ENCODE results near the gene RAMP1.

Gene RAMP1

DNA sequence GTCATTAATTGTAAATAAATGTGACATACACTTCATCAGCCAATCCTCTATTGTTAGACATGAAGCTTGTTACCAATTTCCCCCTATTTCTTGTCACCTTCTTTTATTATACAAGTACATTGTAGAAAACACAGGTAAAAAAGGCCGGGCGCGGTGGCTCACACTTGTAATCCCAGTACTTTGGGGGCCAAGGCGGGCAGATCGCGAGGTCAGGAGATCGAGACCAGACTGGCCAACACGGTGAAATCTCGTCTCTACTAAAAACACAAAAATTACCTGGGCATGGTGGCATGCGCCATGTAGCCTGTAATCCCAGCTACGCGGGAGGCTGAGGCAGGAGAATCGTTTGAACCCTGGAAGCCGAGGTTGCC lies 64.7 kb downstream of the RAMP1 start:
- H3K4me3 ChIP-seq (ENCODE audit: low read depth in 1 of 5, low read length in 5 of 5) = no peak overlapping the region
- H3K4me1 ChIP-seq (ENCODE audit: control insufficient read depth in 5 of 5, insufficient read depth in 5 of 5, low read length in 5 of 5) = peaks cover 0 to 16% (median 12%) of the 10 kb centered on the region in 5 donors
- no peak overlapping the region for H3K27ac ChIP-seq (ENCODE audit: low read depth, low read length)

DNA sequence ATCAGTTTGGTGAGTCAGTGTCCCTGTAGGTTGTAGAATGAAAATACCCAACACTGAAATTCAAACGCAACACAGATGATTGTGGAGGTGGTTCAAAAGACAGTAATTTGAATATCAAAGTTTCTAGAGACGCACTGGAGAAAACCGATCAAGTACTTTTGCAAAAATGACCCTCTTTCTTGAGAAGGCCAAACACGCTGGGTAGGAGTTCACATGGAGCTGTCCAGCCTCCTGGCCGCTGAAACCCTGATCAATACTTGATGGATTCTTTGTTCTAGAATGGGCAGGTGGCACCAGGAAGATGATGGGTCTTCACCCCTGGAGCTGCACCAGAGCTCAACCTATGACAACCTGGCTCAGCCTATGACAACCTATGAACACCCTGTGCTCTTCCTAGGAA lies 67.7 kb downstream of the RAMP1 start:
- H3K9me3 ChIP-seq (ENCODE audit: control insufficient read depth in 5 of 5, low read length in 5 of 5) = peaks cover 0 to 4% (median 0%) of the 10 kb centered on the region in 5 donors
- H3K27me3 ChIP-seq (ENCODE audit: control insufficient read depth in 5 of 5, insufficient read depth in 4 of 5, low read length in 5 of 5) = peaks cover 0 to 6% (median 3%) of the 10 kb centered on the region in 5 donors
- H3K9ac ChIP-seq (ENCODE audit: low read length in 5 of 5) = no peak overlapping the region
- H3K27ac ChIP-seq (ENCODE audit: low read depth, low read length) = no peak overlapping the region
- H3K4me1 ChIP-seq (ENCODE audit: control insufficient read depth in 5 of 5, insufficient read depth in 5 of 5, low read length in 5 of 5) = peaks cover 0 to 26% (median 18%) of the 10 kb centered on the region in 5 donors
- no peaks in the 10 kb centered on the region for H3K36me3 ChIP-seq (ENCODE audit: control insufficient read depth in 5 of 5, insufficient read depth in 5 of 5, low read length in 5 of 5)
- H3K4me3 ChIP-seq (ENCODE audit: low read depth in 1 of 5, low read length in 5 of 5) = no peak overlapping the region

More for the DNA sequence above, 64.7 kb downstream of the RAMP1 start:
- no peaks in the 10 kb centered on the region for H3K9me3 ChIP-seq (ENCODE audit: control insufficient read depth in 5 of 5, low read length in 5 of 5)
- H3K27me3 ChIP-seq (ENCODE audit: control insufficient read depth in 5 of 5, insufficient read depth in 4 of 5, low read length in 5 of 5) = peaks cover 0 to 10% (median 3%) of the 10 kb centered on the region in 5 donors
- no peak overlapping the region for H3K9ac ChIP-seq (ENCODE audit: low read length in 5 of 5)
- H3K36me3 ChIP-seq (ENCODE audit: control insufficient read depth in 5 of 5, insufficient read depth in 5 of 5, low read length in 5 of 5) = no peaks in the 10 kb centered on the region

DNA sequence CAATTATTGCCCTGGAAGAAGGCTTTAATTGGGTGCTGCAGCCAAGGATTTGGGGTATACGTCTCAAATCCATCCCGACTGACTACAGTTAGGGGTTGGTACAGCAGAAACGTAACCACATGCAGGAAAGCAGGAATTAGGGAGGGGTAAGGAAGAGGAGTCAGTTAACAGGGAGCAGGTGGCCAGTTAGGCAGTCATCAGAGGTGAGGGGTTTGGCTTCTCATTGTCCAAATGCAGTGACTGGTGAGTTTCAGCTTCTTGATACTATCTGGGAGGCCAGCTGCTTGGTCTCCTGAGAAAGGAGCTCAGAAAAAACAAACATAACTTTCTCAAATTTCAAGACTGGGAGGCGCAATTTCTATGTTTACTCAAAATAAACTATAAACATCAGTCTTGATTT lies 68.6 kb downstream of the RAMP1 start:
- Histone ChIP-seq H3K4me3 (ENCODE audit: low read depth in 1 of 5, low read length in 5 of 5) (no peak overlapping the region), H3K4me1 (ENCODE audit: control insufficient read depth in 5 of 5, insufficient read depth in 5 of 5, low read length in 5 of 5) (peaks cover 0 to 21% (median 14%) of the 10 kb centered on the region in 5 donors), H3K36me3 (ENCODE audit: control insufficient read depth in 5 of 5, insufficient read depth in 5 of 5, low read length in 5 of 5) (no peaks in the 10 kb centered on the region), H3K9me3 (ENCODE audit: control insufficient read depth in 5 of 5, low read length in 5 of 5) (peaks cover 0 to 4% (median 0%) of the 10 kb centered on the region in 5 donors), H3K27me3 (ENCODE audit: control insufficient read depth in 5 of 5, insufficient read depth in 4 of 5, low read length in 5 of 5) (peaks cover 0 to 3% (median 0%) of the 10 kb centered on the region in 5 donors), H3K27ac (ENCODE audit: low read depth, low read length) (no peak overlapping the region), H3K9ac (ENCODE audit: low read length in 5 of 5) (no peak overlapping the region)

DNA sequence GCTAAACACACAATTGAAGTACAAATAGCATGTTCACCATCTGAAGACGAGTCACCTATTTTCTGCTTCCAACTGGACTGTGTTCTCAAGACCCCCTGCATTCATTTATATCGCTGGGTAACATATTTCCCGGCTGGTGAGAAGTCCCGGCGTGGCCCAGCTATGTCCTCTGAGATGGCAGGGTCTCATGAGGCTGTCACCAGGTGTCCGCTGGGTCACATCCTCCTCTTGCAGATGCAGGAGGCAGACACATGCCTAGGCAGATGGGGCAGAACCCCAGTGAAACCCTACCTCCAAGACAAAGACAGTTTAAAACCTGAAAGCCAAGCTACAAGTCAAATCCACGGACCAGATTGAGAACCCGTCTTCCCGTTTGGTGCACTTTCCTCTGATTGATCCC lies 70.6 kb downstream of the RAMP1 start:
- peaks cover 0 to 4% (median 0%) of the 10 kb centered on the region in 5 donors for H3K9me3 ChIP-seq (ENCODE audit: control insufficient read depth in 5 of 5, low read length in 5 of 5)
- no peak overlapping the region for H3K27ac ChIP-seq (ENCODE audit: low read depth, low read length)
- H3K4me1 ChIP-seq (ENCODE audit: control insufficient read depth in 5 of 5, insufficient read depth in 5 of 5, low read length in 5 of 5) = peaks cover 0 to 15% (median 8%) of the 10 kb centered on the region in 5 donors
- no peak overlapping the region for H3K9ac ChIP-seq (ENCODE audit: low read length in 5 of 5)
- no peaks in the 10 kb centered on the region for H3K36me3 ChIP-seq (ENCODE audit: control insufficient read depth in 5 of 5, insufficient read depth in 5 of 5, low read length in 5 of 5)
- H3K4me3 ChIP-seq (ENCODE audit: low read depth in 1 of 5, low read length in 5 of 5) = no peak overlapping the region
- peaks cover 0 to 3% (median 0%) of the 10 kb centered on the region in 5 donors for H3K27me3 ChIP-seq (ENCODE audit: control insufficient read depth in 5 of 5, insufficient read depth in 4 of 5, low read length in 5 of 5)

DNA sequence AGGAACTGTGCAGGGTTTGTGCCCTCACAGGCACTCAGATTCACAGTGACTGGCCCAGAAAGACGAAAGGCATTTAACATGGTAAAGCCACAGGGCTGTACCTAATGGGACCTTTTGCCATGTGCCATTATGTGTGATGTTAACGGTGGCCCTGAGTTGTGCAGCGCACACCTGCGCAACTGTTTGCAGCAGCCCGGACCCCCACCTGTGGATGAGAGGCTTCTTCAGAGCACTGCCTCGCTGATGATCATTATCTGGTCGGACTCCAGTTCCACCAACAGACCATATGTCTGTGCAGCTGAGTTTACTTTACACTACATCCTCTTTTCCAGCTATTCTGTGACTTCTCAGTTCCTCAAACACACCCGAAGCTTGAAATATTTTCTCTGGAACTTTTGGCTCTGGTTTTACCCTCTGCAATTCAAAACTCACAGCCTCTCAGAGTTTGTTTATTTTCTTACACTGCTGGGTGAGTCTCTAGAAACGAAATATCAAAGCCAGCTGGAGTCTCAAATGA lies 71.8 kb downstream of the RAMP1 start:
- Histone ChIP-seq H3K4me1 (ENCODE audit: control insufficient read depth in 5 of 5, insufficient read depth in 5 of 5, low read length in 5 of 5) (peaks cover 0 to 15% (median 11%) of the 10 kb centered on the region in 5 donors), H3K36me3 (ENCODE audit: control insufficient read depth in 5 of 5, insufficient read depth in 5 of 5, low read length in 5 of 5) (no peaks in the 10 kb centered on the region), H3K4me3 (ENCODE audit: low read depth in 1 of 5, low read length in 5 of 5) (no peak overlapping the region), H3K27ac (ENCODE audit: low read depth, low read length) (no peak overlapping the region), H3K27me3 (ENCODE audit: control insufficient read depth in 5 of 5, insufficient read depth in 4 of 5, low read length in 5 of 5) (peaks cover 0 to 3% (median 2%) of the 10 kb centered on the region in 5 donors), H3K9me3 (ENCODE audit: control insufficient read depth in 5 of 5, low read length in 5 of 5) (peaks cover 0 to 4% (median 0%) of the 10 kb centered on the region in 5 donors), H3K9ac (ENCODE audit: low read length in 5 of 5) (no peak overlapping the region)

DNA sequence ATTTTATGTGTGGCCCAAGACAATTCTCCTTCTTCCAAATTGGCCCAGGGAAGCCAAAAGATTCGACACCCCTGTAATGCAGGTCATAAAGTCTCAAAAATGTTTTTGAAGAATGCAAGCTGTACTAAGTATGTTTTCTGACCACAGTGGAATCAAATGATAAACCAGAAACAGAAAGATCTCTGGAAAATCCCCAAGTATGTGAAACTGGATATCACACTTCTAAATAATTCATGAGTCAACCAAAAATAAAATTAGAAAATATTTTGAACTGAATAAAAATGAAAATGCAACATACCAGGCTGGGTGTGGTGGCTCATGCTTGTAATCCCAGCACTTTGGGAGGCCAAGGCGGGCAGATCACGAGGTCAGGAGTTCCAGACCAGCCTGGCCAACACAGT lies 73.3 kb downstream of the RAMP1 start:
- no peaks in the 10 kb centered on the region for H3K36me3 ChIP-seq (ENCODE audit: control insufficient read depth in 5 of 5, insufficient read depth in 5 of 5, low read length in 5 of 5)
- peaks cover 0 to 3% (median 2%) of the 10 kb centered on the region in 5 donors for H3K27me3 ChIP-seq (ENCODE audit: control insufficient read depth in 5 of 5, insufficient read depth in 4 of 5, low read length in 5 of 5)
- no peak overlapping the region for H3K27ac ChIP-seq (ENCODE audit: low read depth, low read length)
- no peak overlapping the region for H3K4me3 ChIP-seq (ENCODE audit: low read depth in 1 of 5, low read length in 5 of 5)
- H3K9ac ChIP-seq (ENCODE audit: low read length in 5 of 5) = no peak overlapping the region
- peaks cover 0 to 15% (median 11%) of the 10 kb centered on the region in 5 donors for H3K4me1 ChIP-seq (ENCODE audit: control insufficient read depth in 5 of 5, insufficient read depth in 5 of 5, low read length in 5 of 5)
- H3K9me3 ChIP-seq (ENCODE audit: control insufficient read depth in 5 of 5, low read length in 5 of 5) = peaks cover 0 to 4% (median 0%) of the 10 kb centered on the region in 5 donors

DNA sequence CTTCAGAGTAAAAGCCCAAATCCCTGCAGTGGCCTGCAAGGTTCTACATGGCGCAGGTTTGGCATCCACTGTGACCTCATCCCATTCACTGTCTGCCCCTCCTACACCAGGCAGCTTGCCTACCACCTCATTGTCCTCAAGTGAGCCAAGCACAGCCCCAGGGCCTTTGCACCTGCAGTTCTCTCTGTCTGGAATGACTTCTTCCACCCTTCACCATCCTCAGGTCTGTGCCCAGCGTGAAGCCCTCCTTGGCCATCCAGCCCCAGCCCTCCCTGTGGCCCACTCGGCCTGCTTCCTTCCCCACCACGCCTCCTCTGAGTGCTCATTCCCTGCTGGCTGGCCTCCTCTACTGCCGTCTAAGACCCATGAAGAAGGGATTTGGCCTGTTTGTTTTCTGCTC lies 74.8 kb downstream of the RAMP1 start:
- peaks cover 0 to 3% (median 2%) of the 10 kb centered on the region in 5 donors for H3K27me3 ChIP-seq (ENCODE audit: control insufficient read depth in 5 of 5, insufficient read depth in 4 of 5, low read length in 5 of 5)
- peaks cover 0 to 4% (median 0%) of the 10 kb centered on the region in 5 donors for H3K9me3 ChIP-seq (ENCODE audit: control insufficient read depth in 5 of 5, low read length in 5 of 5)
- no peak overlapping the region for H3K9ac ChIP-seq (ENCODE audit: low read length in 5 of 5)
- no peaks in the 10 kb centered on the region for H3K36me3 ChIP-seq (ENCODE audit: control insufficient read depth in 5 of 5, insufficient read depth in 5 of 5, low read length in 5 of 5)
- H3K4me3 ChIP-seq (ENCODE audit: low read depth in 1 of 5, low read length in 5 of 5) = no peak overlapping the region
- peaks cover 0 to 15% (median 11%) of the 10 kb centered on the region in 5 donors for H3K4me1 ChIP-seq (ENCODE audit: control insufficient read depth in 5 of 5, insufficient read depth in 5 of 5, low read length in 5 of 5)
- H3K27ac ChIP-seq (ENCODE audit: low read depth, low read length) = no peak overlapping the region

DNA sequence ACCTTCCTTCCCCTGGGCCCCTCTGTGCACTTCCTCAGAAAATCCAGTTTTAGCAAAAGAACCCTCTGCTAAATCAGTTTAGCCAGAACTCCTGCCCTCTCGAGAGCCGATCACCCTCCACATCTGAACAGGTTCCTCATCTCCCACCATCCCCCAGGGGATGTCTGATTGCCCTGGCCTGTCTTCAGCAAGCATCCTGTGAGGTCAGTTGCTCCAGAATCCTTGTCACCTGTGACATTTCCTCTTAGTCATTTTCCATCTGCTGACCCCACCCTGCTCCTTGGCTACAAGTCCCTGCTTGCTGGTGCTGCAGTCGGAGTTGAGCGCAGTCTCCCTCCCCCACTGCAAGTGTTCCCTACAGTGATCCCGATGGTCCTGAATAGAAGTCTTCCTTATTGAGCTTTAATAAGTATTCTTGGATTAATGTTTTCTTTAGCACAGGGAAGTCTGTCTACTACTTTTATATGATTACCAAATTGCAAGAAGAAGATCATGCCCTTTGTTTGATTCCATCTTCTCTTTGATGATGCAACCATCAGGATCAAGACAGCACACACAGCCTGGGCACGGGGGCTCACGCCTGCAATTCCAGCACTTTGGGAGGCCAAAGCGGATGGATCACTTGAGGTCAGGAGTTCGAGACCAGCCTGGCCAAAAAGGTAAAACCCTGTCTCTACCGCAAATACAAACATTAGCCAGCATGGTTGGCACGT lies 76.5 kb downstream of the RAMP1 start:
- Histone ChIP-seq H3K27ac (ENCODE audit: low read depth, low read length) (no peak overlapping the region), H3K4me3 (ENCODE audit: low read depth in 1 of 5, low read length in 5 of 5) (no peak overlapping the region), H3K27me3 (ENCODE audit: control insufficient read depth in 5 of 5, insufficient read depth in 4 of 5, low read length in 5 of 5) (peaks cover 0 to 3% (median 2%) of the 10 kb centered on the region in 5 donors), H3K9ac (ENCODE audit: low read length in 5 of 5) (no peak overlapping the region), H3K4me1 (ENCODE audit: control insufficient read depth in 5 of 5, insufficient read depth in 5 of 5, low read length in 5 of 5) (peaks cover 0 to 13% (median 9%) of the 10 kb centered on the region in 5 donors), H3K9me3 (ENCODE audit: control insufficient read depth in 5 of 5, low read length in 5 of 5) (no peaks in the 10 kb centered on the region), H3K36me3 (ENCODE audit: control insufficient read depth in 5 of 5, insufficient read depth in 5 of 5, low read length in 5 of 5) (no peaks in the 10 kb centered on the region)

DNA sequence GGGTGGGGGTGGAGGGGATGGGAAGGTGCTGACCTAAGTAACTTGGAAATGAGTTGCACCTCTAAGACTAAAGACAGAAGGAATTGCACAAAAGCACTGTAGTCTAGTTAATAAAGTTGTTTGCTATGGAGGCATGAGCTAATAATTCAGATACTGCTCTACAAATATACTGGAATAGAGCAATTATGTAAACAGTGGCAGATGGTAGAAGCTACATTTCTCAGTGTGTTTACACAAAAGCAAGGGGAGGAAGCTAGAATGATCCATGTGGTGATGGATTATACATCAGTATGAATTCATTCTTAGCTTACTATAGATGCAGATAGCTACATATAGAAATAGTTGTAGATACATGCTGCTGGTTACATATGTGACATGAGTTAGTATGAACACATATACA lies 79.8 kb downstream of the RAMP1 start:
- Histone ChIP-seq H3K4me1 (ENCODE audit: control insufficient read depth in 5 of 5, insufficient read depth in 5 of 5, low read length in 5 of 5) (peaks cover 0 to 7% (median 0%) of the 10 kb centered on the region in 5 donors), H3K27ac (ENCODE audit: low read depth, low read length) (no peak overlapping the region), H3K9me3 (ENCODE audit: control insufficient read depth in 5 of 5, low read length in 5 of 5) (peaks cover 0 to 5% (median 4%) of the 10 kb centered on the region in 5 donors), H3K9ac (ENCODE audit: low read length in 5 of 5) (no peak overlapping the region), H3K27me3 (ENCODE audit: control insufficient read depth in 5 of 5, insufficient read depth in 4 of 5, low read length in 5 of 5) (peaks cover 0 to 3% (median 0%) of the 10 kb centered on the region in 5 donors), H3K36me3 (ENCODE audit: control insufficient read depth in 5 of 5, insufficient read depth in 5 of 5, low read length in 5 of 5) (no peaks in the 10 kb centered on the region), H3K4me3 (ENCODE audit: low read depth in 1 of 5, low read length in 5 of 5) (no peak overlapping the region)

DNA sequence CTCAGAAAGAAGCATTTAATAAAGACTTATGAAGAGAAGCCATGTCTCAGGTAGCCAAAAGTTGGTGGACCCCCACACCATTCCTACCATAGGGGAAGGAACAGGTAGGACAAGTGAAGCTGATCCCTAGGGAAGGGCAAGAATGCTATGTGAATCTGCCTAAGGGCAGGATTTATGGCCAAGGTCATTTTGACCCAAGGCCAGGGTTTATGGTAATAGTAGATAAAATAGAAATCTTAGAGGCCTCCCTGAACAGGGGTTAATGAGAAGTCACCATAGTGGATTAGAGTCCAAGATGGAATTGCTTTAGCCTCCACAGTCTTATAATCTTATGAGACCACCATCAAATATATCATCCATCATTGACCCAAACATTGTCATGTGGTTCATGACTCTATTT lies 81.4 kb downstream of the RAMP1 start:
- H3K36me3 ChIP-seq (ENCODE audit: control insufficient read depth in 5 of 5, insufficient read depth in 5 of 5, low read length in 5 of 5) = no peaks in the 10 kb centered on the region

More for the DNA sequence above, 81.4 kb downstream of the RAMP1 start:
- Histone ChIP-seq H3K4me1 (ENCODE audit: control insufficient read depth in 5 of 5, insufficient read depth in 5 of 5, low read length in 5 of 5) (peaks cover 0 to 5% (median 0%) of the 10 kb centered on the region in 5 donors), H3K4me3 (ENCODE audit: low read depth in 1 of 5, low read length in 5 of 5) (no peak overlapping the region), H3K27ac (ENCODE audit: low read depth, low read length) (no peak overlapping the region), H3K9ac (ENCODE audit: low read length in 5 of 5) (no peak overlapping the region), H3K27me3 (ENCODE audit: control insufficient read depth in 5 of 5, insufficient read depth in 4 of 5, low read length in 5 of 5) (peaks cover 0 to 2% (median 0%) of the 10 kb centered on the region in 5 donors), H3K9me3 (ENCODE audit: control insufficient read depth in 5 of 5, low read length in 5 of 5) (peaks cover 0 to 15% (median 11%) of the 10 kb centered on the region in 5 donors)
